H1 (cell line): Measurements from ENCODE around the gene BCKDHA. TPM values are rescaled to one million over a fixed set of nuclear protein-coding genes. Genes with fewer than 3 reads are reported as not detected.

Experiments used
- ASH2L ChIP-seq: fragments of 200-600, 300-600 bp; sonication (generic); IDR thresholded peaks from one replicate; pipeline ENCODE4 v1.7.1; 2017; ENCODE audit warnings: low read length
- CBX5 ChIP-seq: fragments of 300-800, 300-1000 bp; sonication (generic); IDR thresholded peaks from 2 replicates; pipeline ENCODE4 v1.7.1; 2016; ENCODE audit warnings: antibody characterized with exemption, low read length, low read depth
- KDM1A ChIP-seq: fragments of 200-600, 300-600 bp; sonication (generic); IDR thresholded peaks from 2 replicates; pipeline ENCODE4 v1.7.1; 2016; ENCODE audit warnings: mild to moderate bottlenecking, low read length, borderline replicate concordance
- RBBP5 ChIP-seq: IDR thresholded peaks from 2 replicates; pipeline ENCODE4 v1.7.1; 2012; ENCODE audit warnings: low read depth, mild to moderate bottlenecking, inconsistent platforms, low read length, moderate library complexity, borderline replicate concordance
- RXRA ChIP-seq: IDR thresholded peaks from 2 replicates; pipeline ENCODE4 v1.6.1; 2011; ENCODE audit warnings: low read depth, mild to moderate bottlenecking, low read length, moderate library complexity; ENCODE audit not compliant: insufficient read depth
- SP1 ChIP-seq: IDR thresholded peaks from 2 replicates; pipeline ENCODE4 v1.6.1; 2011; ENCODE audit warnings: low read depth, low read length
- SP2 ChIP-seq: IDR thresholded peaks from 2 replicates; pipeline ENCODE4 v1.6.1; 2012; ENCODE audit warnings: mild to moderate bottlenecking, low read length, inconsistent platforms
- SRF ChIP-seq: IDR thresholded peaks from 2 replicates; pipeline ENCODE4 v1.6.1; 2011; ENCODE audit warnings: mild to moderate bottlenecking, low read depth, low read length, moderate library complexity
- TBP ChIP-seq: IDR thresholded peaks from 2 replicates; pipeline ENCODE4 v1.6.1; 2011; ENCODE audit warnings: low read depth, low read length, improper control_type of control experiment
- polyA plus RNA-seq, 7 experiments: library from polyadenylated mRNA; depleted of rRNA in 3 of 7; stranded (reverse) in 5 of 7; unstranded in 2 of 7; fragments of >200 nt in 5 of 7; fragments of 200-250 nt in 2 of 7; gene quantifications; 1 replicate in 5 of 7; 2 replicates in 1 of 7; 4 replicates in 1 of 7; pipeline versions ENCODE4 v1.2.1 to v1.2.3, GENCODE V29; 2011 to 2013; ENCODE audit warnings: missing spikeins in 2 of 7, mixed read lengths in 2 of 7
- total RNA-seq: library from RNA; stranded (reverse); fragmentation: NEBNext Ultra II Directional; extraction: Animal tissue kit (Norgen Biotek cat#: 25700); gene quantifications from 2 replicates; pipeline ENCODE4 v1.2.1, GENCODE V29; 2021

Gene BCKDHA
- total and polyA plus RNA-seq, 2 of the 8 experiments (the other 6 are each of a cell fraction or from before 2014, with no cell fraction given), result 14.2 to 69.6 TPM

GRCh38 chr19:41354343-41354953 is 43.2 kb upstream of the BCKDHA start (continued):
- TF ChIP-seq ASH2L (no peak), RBBP5 (no peak), KDM1A (no peak), TBP (no peak), SP2 (no peak), SRF (no peak), CBX5 (no peak), SP1 (no peak), RXRA (no peak)
